Hematopoietic multipotent progenitor cell treated with erythropoietin and hydrocortisone succinate and interleukin-3 and kit ligand, for 6 days (in vitro differentiated cells): ENCODE measurements around the gene SEMA4C.

Source experiments
- DNase-seq: peaks from one replicate; pipeline ENCODE4 v3.0.0-alpha.2; 2015

Gene SEMA4C, protein sequence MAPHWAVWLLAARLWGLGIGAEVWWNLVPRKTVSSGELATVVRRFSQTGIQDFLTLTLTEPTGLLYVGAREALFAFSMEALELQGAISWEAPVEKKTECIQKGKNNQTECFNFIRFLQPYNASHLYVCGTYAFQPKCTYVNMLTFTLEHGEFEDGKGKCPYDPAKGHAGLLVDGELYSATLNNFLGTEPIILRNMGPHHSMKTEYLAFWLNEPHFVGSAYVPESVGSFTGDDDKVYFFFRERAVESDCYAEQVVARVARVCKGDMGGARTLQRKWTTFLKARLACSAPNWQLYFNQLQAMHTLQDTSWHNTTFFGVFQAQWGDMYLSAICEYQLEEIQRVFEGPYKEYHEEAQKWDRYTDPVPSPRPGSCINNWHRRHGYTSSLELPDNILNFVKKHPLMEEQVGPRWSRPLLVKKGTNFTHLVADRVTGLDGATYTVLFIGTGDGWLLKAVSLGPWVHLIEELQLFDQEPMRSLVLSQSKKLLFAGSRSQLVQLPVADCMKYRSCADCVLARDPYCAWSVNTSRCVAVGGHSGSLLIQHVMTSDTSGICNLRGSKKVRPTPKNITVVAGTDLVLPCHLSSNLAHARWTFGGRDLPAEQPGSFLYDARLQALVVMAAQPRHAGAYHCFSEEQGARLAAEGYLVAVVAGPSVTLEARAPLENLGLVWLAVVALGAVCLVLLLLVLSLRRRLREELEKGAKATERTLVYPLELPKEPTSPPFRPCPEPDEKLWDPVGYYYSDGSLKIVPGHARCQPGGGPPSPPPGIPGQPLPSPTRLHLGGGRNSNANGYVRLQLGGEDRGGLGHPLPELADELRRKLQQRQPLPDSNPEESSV

DNA sequence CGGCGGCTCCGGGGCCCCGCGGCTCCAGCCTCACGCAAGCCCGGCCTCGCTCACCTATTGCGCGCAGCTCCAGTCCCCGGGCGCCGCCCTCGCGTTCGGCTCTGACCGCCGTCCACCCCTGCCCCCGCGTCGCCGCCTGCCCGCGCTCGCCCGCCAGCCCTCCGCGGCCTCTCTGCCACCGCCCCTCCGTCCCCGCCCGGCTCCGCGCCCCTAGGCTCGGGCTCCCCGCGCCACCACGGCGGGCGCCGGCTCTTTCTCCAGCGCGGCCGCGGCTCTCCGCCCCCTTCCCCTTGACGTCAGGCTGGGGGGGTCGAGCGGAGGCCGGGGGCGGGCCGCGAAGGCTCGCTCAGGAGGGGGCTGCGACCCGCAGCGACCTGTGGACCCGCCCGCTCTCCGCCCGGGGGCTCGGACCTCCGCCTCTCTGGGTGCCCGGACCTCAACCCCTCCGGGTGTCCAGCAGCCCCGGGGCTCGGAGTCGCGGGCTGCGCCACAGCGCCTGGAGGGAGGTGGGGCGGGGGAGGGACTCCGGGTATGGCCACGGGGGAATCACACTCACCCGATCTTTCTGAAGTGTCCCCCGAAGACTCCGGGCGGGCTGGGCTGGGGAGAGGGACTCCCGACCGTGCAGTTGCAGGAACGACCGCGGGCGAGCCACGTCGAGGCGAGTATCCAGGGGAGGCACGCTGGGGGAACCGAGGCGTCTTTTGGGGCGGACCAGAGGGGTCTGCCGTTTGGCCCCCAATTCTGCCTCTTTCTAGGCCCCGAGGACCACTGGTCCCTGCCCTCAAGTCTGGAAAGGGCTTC is at the start of gene SEMA4C:
TSS of gene SEMA4C (minus strand) at position 259 of the 804 bp plus-strand sequence. CDS start 2,194 bp downstream, outside the sequence.
- peak; percentile 60 for DNase-seq

DNA sequence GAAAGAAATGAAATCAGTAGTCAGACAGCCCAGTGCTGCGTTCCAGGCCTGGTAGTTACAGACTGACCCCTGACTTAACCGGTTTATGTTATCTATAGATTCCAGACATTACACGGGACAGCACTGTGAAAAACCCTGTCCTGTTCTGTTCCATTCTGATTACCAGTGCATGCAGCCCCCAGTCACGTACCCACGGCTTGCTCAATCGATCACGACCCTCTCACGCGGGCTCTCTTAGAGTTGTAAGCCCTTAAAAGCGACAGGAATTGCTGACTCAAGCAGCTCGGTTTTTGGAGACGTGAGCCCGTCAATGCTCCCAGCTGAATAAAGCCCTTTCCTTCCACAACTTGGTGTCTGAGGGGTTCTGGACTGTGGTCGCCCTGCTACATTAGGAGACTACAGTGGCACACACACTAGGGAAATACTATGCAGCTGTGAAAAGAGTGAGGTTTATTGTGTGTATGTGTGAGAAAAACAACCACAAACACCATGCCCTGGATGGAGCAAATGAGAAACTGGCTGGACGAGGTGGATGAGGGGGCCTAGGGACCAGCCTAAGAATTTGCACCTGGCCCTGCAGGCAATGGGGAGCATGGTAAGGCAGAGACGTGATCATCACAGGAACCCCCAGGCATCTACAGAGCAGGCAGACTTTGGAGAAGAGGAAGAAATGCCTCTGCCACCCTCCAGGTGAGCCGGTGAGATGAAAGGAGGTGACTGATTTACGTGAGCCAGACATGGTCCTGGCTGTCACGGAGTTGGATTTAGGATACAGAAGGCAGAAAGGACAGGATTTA is 49.1 kb upstream of the SEMA4C start:
- DNase-seq = peak; percentile 67

DNA sequence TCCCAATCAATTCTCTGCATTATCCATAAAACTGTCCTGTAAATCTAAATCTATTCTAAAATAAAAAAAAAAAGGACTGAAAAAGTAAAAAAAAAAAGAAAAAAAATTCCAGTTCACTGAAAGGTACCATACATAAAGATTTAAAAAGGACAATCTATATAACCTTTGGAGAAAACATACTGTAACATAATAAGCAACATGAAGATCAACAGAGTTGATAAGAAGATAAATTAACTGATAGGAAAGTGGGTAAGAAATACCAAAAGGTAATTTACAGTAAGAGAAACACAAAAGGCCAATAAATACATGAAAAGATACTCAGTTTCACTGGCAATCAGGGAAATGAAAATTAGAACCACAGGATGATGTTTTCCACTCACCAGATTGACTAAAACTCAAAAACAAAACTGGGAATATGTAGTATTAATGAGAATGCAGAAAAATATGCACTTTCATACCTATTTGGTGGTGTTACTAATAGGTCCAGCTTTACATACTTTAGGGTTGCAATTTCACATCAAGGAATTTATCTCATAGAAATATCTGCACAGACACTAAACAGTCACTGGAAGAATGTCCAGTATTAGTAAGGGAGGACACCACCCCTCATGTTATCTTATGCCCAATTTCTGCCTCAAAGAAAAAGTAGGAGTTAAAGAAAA is 48.3 kb upstream of the SEMA4C start:
- no peak for DNase-seq

DNA sequence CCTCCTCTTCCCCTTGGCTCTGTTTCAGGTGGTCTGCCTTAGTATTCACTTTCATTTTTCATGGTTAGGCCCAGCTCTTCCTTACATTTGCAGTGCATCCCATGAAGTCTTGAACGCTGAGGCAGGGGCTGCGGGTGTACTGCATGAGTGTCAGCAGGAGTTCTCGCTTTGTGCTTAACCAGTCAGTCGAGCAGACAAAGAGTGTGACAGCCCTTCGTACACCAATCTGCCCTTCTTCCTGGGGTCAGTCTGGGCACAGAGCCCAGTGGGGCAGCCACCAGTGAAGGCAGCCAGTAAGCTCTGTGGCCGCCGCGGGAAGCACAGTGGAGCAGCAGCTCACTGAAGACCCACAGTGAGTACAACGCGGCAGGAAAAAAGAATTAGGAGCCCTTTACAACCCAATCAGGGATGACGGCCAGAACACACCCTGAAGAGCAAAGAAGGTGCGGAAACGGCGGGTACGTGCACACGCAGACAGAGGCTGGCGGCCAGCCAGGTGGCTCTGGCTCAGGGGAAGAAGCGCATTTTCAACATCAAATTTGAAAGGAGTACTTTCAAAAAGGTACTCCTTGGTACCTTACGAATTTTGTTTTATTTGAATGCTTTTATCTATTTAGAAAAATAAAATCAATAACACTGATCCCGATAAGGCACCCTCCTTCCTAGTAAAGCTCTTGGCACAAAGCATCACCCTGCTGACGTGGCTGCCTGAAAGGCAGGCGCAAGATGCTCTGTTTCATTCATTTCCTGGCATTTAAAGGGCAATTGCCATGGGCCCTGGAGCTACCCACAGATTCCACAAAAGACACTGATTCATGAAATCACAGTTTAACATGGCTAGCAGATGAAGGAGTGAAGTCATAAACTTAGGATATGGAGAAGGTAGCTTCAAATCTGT is 47.0 kb upstream of the SEMA4C start:
- DNase-seq = no peak

DNA sequence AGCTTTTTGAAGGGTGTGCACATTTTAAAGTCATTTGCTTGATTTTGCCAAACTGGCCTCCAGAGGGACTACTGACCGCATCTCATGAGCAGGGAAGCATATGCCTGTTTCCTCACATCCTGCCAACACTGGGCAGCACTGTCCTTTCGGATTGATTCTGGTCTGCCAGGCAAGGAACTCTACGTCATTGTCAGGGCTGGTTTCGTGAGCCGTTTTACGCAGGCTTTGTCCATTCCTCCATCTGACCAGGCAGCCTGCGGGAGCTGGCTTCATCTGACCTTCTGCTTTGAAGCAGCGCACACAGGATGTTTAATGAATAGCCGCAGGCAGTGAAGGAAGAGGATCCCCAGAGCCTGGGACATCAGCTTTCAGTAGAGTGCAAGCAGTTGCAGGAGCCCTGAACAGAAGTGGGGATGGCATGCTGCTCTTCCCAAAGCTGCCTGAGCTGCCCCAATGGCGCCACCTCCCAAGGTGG is 46.3 kb upstream of the SEMA4C start:
- DNase-seq = no peak

DNA sequence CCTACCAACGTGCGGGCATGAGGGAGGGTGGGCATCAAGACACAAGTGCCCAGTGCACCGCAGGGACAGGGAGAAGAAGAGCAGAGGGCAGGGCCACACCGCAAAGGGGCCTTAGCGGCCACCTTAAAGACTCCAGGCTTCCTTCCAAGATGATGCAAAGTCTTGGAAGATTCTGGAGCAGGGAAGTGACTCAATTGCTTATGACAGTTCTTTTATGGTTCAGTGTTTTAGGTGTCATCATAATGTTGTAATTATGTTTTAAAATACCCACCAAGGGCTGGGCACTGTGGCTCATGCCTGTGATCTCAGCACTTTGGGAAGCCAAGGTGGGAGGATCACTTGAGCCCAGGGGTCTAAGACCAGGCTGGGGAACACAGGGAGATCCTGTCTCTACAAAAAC is 44.5 kb upstream of the SEMA4C start:
- no peak for DNase-seq

DNA sequence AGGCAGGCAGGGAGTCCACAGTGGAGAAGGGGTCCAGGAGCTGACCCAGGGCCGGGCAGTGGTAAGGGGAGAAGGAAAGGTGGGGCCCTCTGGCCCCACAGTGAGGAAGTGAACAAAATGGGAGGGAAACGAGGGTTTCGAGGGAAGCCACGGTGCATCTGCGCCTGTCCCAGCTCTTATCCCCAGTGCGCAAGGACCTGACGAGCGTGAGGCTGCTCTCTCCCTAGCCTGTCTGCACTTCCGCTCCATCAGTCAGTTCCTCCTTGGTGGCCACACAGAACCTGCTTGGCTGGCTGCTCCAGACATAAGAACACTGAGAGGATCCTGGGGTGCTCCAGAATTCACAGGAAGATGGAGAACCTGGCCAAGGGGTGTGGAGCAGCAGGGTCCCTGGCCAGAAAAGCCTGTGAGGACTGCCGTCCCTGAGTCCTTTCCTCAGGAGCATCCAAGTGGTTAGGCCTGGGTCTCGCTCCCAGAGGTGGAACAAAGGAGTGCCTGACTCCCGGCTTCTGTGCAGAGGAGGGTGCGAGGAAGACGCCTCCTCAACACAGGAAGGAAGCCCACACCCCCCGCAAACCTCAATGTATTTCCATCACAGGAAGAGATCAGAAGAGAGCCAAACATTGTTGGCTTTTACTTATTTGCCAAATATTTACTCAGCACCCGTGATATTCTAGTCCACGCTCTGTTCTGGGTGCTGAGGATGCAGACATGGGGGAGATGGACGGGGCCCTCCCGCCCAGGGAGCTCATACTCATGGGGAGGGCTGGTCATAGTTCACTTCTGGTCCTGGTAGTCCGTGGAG is 43.7 kb upstream of the SEMA4C start:
- DNase-seq = peak; percentile 53

DNA sequence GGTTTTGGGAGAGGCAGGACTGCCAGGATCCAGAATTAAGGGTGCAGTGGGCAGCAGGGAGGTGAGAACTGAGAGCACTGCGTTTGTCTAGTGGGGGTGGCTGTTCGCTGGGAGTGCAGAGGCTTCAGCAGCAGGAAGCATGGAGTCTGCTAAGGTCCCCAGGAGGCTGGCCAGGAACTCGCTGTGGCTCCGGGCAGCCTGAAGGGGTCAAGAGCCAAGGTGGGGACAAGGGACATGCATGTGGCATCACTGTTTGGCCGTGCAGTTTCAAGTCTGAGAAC is 43.2 kb upstream of the SEMA4C start:
- DNase-seq = no peak

DNA sequence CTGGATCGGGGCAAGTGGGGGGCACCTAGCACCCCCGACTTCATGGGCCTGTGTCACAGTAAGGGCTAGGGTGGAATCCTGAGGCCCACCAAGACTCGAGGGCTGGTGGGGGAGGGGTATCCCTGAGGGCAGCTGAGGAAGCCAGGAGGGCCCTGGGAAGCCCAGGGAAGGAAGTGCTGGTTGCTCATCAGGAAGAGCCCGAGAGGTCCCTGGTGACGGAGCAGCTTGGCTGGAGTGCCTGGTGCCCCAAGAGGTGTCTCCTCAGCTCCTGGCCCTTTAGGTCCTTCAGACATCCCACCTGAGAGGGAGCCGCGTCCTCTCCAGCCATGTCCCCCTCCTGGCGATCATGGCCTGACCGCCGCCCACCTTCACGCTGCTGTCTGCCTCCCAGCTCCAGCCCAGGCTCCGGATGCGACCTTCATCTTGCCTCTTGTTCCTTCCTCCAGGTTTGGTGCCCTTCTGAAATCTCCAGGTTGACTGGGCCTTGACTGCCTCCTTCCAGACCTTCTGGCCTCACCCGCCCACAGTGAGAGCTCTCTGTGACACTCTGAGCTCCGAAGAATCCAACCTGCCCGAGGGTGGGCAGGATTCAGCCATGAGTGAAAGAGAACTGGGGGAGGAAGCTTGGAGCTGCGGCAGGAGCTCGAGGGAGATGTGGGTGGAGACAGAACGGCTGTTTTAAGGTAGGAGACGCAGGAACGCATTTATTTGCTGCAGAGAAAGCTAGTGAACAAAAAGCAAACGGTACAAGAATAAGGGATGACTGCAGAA is 42.7 kb upstream of the SEMA4C start:
- no peak for DNase-seq

DNA sequence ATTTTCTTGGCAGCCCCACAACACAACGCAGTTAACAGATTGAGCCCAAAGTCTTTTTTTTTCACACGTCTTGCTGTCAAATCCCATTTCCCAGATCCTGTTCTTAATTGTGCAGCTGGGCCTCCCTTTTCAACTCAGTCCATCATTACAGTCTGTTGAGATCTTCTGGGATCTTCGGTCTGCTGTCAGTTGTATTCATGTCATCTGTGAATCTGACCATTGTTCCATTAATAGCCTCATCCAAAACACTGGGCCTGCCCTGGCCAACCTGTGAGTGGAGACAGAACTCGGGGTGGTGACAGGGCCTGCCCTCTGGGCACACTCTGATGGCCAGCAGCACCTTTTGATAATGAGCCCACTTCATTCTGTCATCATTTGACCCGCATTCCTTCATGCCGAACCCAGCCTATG is 39.7 kb upstream of the SEMA4C start:
- no peak for DNase-seq

DNA sequence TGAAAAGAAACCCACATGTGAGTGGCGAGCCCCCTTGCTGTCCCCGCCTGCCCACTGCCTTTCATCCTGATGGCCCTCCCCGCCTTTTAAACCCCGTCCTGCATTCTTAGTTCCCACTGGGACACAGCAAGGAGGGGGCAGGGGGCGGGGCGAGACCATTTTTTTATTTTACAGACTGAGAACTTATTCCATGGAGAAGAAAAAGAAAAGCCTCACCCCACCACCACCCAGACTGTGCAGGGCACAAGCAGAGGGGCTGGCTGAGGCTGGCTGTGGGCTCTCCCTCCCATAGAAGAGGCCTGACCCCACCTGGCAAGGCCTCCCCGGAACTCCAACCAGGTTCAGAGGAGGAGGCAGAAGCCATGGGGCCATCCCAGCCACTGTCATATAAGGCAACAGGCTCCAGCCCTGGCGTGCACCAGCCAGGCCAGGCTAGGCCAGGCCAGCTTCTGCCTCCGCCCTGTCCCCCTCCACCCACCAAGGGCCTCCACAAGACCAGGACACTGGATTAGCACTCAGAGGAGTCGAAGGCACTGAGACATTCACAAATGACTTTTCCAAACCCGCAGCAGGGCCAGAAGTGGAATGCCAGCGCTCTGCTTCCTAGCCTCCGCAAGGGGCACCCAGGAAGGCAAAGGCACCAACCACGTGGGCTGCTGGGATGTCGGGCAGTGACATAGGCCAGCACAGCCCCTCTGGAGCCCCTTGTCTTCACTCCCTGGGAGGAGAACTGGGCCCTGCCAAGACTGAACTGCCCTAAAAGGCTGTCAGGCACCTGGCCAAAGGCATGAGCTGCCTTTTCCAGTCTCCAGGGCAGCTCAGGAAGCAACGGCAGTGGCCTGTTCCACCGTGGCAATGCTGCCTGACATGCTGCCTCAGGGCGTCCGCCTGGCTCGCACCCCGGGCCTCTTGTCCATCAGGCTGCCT is 37.5 kb upstream of the SEMA4C start:
- DNase-seq = peak; percentile 62

DNA sequence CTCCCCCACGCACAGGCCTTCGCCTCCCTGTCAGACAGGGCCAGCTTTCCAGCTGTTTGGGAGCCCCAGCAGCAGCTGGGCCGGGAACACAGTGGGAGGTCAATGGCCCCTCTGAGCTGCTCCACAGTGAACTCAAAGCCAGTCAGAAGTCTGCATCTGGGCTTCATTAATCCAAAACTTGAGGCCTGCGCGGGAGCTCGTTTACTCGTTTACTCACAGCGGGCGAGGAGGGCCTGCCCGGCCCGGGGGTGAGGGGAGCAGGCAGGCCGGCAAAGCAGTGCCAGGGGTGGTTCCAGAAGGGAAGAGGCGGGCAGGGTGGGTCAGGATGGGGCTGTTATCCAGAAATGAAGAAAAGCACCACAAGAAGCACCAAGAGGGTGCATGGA is 36.8 kb upstream of the SEMA4C start:
- DNase-seq = no peak

DNA sequence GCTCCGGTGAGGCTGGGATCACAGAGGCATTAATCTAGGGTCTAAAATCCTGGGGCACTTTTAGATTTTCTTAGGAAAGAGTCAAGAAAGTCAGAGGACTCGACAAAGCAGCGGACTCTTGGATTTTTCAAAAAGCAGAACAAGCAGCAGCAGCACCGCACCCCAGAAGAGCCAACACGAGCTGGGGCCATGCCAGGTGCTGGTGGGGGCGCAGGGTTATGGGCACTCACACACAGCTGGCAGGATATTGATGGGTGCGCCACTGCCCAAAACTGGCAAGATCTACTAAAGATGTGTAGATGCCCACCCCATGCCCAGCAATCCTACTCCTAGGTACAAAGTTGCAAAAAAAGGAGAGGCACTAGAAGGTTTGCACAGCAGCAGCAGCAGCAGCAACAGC is 33.9 kb upstream of the SEMA4C start:
- peak; percentile 55 for DNase-seq

DNA sequence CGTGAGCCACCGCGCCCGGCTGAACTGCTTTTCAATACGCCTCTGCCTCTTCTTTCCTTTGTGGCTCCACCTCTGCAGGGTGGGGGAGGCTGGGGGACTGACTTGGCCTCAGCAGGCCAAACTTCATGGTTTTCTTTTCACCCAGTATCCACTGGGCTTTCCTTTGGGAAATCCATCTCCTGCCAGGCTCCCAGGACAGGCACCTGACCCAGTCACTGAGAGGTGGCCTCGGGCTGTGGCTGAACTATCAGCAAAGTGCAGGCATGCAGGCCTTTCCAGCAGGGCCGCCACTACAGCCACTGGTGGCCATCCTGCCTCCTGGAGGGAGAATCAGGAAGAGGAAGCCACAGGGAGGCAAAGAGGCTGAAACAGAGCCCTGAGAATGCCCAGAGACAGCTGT is 33.4 kb upstream of the SEMA4C start:
- no peak for DNase-seq

DNA sequence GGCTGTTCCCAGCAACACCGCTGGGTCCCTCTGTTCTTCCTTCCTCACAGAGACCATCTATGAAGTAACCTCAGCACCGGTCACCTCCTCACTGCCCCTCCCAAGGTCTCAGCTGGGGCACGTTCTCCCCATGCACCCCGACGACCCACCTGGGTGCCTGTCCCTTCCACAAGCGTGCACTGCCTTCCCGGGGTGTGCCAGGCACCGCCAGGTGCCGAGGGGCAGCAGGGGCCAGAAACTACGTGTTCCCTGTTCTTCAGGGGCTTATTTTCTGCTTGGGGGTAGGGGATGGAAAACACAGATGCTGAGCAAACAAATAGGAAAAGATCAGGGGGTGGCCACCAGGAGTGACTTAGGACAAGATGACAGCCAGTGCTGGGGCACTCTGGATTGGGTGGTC is 30.4 kb upstream of the SEMA4C start:
- DNase-seq = no peak

DNA sequence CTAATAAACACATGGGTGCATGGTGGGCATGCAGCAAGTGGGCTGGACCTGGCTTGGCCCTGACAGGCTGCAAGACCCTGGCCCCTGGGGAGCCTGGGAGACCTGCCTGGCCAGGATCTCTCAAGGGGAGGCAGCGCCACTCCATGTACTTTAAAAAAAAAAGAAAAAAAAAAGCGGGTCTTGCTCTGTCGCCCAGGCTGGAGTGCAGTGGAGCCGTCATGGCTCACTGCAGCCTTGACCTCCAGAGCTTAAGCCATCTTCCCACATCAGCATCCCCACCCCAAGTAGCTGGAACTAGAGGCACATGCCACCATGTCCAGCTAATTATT is 29.5 kb upstream of the SEMA4C start:
- no peak for DNase-seq

DNA sequence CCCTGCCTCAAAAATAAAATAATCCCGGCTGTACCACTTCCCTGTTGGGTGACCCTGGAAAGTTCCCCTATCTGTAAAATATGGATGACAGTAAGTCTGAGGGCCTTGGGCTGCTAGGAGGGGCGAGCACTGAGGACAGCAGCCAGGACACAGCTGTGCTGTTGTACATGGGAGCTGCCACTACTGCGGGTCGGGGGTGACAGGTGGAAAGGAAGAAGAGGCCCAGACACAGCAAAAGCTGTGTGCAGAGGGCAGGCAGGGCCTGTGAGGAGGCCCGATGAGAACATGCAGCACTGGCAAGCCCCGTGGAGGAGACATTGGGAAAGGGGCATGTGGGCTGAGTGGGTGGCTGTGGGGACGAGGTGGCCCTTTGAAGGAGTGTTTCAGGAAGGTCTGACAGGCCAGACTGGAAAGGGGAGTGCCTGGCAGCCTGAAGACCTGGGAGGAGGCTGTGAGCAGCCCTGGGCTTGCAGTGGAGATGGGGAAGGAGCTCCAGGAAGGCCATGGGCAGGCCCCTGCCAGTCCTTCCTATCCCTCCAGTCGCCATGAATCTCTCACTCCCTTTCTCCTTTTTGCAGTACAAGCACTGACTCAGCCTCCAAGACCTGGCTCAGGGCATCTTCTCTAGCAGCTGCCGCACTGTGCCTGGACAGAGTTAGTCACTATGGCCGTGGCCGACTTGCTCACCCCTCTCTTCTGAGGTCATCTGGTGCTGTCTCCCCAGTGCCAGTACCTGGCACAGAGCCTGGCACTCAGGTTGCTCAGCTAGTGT is 28.9 kb upstream of the SEMA4C start:
- DNase-seq = no peak
